Activated CD4-positive, alpha-beta T cell treated with anti-CD3 and anti-CD28 coated beads, Interleukin-2, Interleukin-6, amounts not matched to agents 100 ng/mL and 50 ng/mL, durations not matched to agents 16 hours and 8 hours (primary cell): ENCODE measurements around the gene GRIN1.

Source experiments
- DNase-seq: peaks from one replicate; pipeline ENCODE4 v3.0.0-alpha.2; 2020

Gene GRIN1

GRCh38 chr9:137180491-137180890 lies 41.5 kb downstream of the GRIN1 start:
- DNase-seq = no peak

DNA sequence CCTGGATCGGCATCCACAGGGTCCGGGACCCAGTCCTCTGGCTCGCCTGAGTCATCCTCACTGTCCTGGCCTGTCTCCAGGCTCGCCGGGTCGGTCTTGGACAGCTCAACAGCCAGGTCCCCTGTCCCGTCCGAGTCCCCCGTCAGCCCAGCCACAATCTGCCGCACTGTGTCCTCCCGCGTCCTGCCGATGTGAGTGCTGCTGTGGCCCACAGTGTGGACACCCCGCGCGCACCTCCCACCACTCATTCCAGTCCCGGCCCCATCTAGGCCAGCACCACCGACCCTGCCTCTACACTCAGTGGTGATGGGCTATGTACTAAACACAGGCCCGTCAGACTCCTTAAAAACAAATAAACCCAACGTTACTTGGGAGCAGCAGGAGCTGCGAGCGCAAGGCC lies 42.7 kb downstream of the GRIN1 start:
- DNase-seq = no peak

- DNase-seq = no peak
Measured at GRCh38 chr9:137182836-137183235, 43.9 kb downstream of the GRIN1 start.

DNA sequence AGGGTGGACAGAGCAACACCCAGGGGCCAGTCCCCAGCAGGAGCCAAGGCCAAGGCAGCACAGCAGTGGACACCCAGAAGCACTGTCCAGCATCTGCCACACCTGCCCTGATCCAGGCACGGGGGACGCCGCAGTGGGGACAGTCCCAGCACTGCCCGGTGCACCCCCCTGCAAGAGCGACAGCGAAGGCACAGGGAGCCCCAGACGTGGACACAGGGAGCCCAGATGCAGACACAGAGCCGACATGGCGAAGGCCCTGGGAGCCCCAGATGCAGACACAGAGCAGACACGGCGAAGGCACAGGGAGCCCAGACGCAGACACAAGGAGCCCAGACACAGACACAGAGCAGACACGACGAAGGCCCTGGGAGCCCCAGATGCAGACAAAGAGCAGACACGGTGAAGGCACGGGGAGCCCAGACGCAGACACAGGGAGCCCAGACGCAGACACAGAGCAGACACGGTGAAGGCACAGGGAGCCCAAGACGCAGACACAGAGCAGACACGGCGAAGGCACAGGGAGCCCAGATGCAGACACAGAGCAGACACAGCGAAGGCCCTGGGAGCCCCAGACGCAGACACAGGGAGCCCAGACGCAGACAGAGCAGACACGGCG lies 45.1 kb downstream of the GRIN1 start:
- DNase-seq = no peak

GRCh38 chr9:137184881-137185660 lies 46.1 kb downstream of the GRIN1 start:
- no peak for DNase-seq

DNA sequence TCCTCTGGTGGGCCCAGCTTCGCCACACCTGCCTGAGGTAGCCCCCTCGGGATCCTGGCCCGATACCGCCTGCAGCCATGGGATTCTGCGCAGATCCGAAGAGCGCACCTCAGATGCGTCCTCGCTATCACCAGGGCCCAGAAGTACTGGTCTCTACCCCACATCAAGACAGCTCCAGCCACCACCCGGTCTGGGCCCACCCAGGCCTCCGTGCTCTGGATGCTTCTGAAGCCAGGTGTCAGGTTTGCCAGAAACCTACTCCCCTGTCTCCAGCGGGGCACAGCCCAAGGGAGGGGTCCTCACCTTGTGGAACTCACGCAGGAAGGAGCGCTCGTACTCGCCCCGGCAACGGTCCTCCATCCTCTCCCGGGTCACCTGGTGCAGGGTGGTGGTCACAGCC lies 47.0 kb downstream of the GRIN1 start:
- DNase-seq = no peak

- DNase-seq = no peak
Measured at GRCh38 chr9:137186385-137186784, 47.4 kb downstream of the GRIN1 start.

- DNase-seq = no peak
Measured at GRCh38 chr9:137187386-137187785, 48.4 kb downstream of the GRIN1 start.

- no peak for DNase-seq
Measured at GRCh38 chr9:137188086-137188489, 49.1 kb downstream of the GRIN1 start.

DNA sequence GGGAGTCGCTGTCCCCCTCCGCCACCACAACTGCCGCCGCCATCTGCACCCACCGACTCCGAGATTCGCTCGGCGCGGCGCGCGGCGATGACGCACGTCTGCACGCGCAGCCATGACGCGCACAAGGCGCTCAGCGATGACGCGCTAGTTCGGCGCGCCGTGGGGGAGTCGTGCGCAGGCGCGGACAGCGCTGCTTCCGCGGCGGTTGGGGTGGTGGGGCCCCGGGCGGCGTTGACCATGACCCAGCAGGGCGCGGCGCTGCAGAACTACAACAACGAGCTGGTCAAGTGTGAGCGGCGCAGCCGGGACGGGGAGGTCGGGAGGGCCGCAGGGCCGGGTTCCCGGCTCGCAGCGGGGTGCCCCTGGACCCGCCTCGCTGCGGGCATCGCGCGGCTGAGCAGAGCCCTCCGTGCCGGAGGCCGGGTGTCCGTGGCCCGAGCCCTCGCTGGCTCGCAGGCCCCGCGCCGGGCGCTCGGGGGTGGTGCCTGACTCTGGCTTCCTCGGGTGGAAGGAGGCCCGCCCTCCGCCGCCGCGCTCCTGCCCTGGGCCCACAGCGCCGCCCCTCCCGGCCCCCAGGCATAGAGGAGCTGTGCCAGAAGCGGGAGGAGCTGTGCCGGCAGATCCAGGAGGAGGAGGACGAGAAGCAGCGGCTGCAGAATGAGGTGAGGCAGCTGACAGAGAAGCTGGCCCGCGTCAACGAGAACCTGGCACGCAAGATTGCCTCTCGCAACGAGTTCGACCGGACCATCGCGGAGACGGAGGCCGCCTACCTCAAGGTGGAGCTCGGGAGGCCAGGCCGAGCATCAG lies 49.7 kb downstream of the GRIN1 start, which contains the start of the genes ANAPC2 and SSNA1:
Gene ANAPC2, minus strand, starts transcription at position 71 of the 807 bp plus-strand sequence. Its CDS starts 28 bp downstream, at position 43.
Gene SSNA1, plus strand, starts transcription at position 187 of the 807 bp plus-strand sequence. Its CDS starts 51 bp downstream, at position 238.
- peak; percentile 96 for DNase-seq

DNA sequence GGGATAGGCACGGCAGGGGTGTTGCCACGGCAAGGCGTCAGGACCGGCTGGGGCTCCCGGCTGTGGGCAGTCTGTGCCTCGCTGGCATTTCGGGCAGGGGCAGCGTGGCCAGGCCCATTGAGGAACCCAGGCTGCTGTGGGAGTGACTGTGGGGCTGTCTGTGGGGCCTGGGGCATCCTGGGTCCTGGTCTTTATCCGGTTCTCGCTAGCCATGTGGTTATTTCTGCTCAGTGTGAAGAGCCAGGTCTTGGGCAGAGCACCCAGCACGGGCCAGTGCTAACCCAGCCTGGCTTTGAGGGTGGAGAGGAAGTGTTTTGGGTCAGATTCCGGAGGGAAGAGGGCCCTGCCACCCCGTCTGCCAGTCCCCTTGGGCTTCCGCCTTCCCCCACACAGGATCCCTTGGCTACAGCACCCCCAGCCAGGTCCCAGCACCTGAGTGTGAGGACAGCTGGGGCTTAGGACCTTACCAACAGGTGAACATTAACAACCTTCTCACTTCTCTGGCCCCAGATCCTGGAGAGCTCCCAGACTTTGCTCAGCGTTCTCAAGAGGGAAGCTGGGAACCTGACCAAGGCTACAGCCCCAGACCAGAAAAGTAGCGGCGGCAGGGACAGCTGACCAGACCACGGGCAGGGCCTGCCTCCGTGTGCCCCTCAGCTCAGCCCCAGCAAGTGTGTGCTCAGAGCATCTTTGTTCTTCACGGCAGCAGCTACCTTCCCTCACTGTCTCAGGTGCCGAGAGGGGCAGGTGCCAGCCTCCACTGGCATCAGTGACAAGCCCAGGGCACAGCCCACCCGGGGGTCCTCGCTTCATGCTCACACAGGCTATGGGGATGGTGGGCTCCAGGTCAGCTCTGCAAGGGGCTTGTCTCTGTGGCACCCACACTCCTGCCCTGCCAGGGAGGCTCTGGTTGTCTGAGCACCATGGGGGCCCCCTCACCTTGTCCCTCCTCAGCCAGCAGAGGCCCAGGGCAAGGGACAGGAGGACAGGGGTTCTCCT lies 50.6 kb downstream of the GRIN1 start:
- no peak for DNase-seq

DNA sequence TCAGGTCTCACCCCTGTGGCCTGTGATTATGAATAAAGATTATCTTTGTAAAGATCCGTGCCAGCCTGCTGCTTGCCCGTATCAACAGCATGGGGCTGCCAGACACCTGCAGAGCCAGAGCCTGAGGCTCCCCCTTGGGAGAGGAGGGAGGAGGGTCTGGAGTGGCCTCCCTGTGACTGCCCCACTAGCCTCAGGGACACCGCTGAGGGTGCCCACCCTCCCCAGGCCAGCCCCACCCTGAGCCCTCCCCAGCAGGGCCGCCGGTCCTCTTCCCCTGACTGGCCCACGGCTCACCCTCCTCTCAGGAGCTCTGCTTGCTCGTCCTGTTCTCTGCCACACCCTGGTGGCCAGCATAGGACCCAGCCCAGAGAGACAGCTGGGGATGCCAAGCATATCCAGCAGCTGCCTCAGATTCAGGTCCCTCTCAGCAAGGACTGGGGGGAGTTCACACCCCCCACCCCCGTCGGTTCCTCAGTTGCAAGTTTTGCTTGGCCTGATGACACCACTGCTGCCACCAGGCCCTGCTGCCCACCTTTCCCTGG lies 51.4 kb downstream of the GRIN1 start:
- no peak for DNase-seq

DNA sequence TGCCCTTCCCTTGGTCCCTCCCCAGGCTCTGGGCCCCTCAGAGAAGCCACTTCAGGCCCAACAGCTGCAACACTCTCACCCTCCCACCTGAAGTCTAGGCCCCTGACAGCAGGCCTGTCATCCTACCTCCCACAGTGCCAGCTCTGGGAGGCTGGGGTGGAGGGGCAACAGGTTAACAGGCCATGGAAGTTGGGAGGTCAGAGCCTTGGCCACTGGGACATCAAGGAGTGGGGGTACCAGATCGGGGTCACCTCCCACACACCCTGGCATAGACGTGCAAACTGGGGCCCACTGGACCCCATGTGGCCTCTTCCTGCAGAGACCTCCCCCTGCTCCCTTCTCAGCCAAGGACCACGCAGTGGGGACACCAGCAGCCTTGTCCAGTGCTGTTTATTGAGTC lies 52.3 kb downstream of the GRIN1 start:
- DNase-seq = no peak

DNA sequence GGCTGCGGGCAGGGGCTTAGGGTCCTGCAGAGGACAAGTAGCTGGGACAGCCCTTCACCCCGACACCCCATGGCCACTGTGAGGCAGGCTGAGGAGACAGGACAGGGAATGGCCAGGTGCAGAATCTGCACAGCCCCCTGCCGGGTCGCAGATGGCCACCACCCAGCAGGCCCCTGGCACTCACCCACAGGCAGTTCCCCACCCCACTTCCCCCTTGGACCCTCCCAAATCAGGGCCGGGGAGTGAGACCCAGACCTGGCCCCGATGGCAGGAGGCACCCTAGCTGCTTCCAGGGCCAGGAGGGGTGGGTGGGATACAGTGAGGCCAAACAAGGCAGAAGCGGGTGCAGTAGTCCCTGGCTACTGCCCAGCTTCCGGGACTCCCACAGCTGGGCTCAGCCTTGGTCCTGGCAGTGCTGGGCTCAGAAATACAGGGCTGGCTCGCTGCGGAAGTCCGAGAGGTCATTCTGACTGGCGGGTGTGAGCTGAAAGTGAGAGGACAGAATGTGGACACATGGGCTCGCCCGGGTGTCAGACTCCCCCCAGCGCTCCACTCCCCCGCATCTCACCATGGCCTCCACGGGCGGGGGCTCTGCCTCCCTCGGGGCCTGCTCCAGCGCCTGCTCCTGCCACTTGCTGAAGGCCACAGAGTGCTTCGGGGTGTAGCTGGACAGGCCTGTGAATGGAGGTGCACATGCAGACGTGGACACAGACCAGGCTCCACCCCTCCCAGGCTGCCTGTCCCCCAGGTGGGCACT lies 52.9 kb downstream of the GRIN1 start:
- DNase-seq = no peak

GRCh38 chr9:137192448-137192780 lies 53.5 kb downstream of the GRIN1 start:
- DNase-seq = no peak

DNA sequence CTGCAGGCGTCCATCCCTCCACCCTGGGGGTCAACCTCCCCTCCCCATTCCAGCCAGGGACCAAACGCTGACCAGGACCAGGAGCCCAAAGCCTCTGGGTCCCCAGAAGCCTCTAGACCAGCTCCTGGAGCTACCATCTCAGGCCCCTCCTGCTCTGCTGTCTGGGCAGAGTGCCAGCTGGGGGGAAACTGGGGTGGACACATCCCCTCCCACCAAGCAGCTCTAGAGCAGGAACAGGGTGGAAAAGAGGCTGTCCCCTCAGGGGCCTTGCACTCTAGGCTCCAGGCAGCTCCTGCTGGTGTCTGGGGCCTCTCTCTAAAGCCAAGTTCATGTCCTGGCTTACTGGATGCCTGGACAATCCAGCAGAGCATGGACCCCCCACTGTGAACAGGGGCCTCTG lies 53.9 kb downstream of the GRIN1 start:
- no peak for DNase-seq

GRCh38 chr9:137193771-137194170 lies 54.8 kb downstream of the GRIN1 start:
- no peak for DNase-seq

GRCh38 chr9:137194388-137194787 lies 55.4 kb downstream of the GRIN1 start:
- DNase-seq = no peak

- no peak for DNase-seq
Measured at GRCh38 chr9:137194909-137195308, 56.0 kb downstream of the GRIN1 start.

DNA sequence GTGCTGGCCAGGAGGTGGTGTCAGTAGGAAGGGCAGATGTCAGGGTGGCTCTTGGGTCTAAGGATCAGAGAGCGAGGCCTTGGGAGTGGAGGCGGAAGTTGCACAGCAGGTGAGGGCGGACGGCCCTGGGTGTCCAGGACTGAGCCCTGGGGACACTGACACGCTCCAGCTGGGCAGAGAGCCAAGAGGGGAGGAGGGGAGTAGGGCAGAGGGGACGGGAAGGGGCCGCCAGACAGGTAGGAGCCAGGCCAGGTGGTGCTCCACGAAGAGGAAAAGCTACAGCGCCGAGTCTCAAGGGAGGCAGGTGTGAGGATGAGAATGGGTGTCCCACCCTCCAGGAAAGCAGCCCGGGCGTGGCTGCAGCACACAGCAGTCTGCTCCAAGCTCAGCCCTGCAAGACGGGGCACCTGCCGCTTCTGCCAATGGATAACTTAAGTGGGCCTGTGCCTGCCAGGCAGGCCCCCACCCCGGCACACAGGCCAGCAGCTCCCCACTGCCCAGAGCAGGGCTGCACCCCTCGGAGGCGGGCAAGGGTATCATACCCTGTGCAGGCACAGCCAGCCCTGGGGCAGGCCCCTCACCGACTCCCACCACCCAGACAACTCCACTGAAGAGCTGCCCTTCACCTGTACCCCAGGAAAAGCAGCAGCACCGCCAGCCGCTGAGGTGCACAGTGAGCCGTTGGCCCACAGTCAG lies 56.7 kb downstream of the GRIN1 start:
- no peak for DNase-seq
